GM15510 (cell line): ENCODE measurements around the gene PHLDA3.

Experiments used
- POLR2A ChIP-seq: IDR thresholded peaks from 3 replicates; pipeline ENCODE4 v1.6.1; 2011; ENCODE audit warnings: borderline replicate concordance; ENCODE audit not compliant: insufficient read length; ENCODE audit errors: extremely low read depth

PHLDA3 gene

GRCh38 chr1:201497935-201498509, 29.0 kb upstream of the PHLDA3 start:
- TF ChIP-seq POLR2A = no peak

GRCh38 chr1:201496296-201496690, 27.3 kb upstream of the PHLDA3 start:
- TF ChIP-seq POLR2A = no peak

- no peak for TF ChIP-seq POLR2A
Observed at GRCh38 chr1:201495551-201496295, 26.7 kb upstream of the PHLDA3 start.

- no peak for TF ChIP-seq POLR2A
Observed at GRCh38 chr1:201493757-201494617, 25.0 kb upstream of the PHLDA3 start.

- TF ChIP-seq POLR2A = no peak
Observed at GRCh38 chr1:201491896-201492511, 23.0 kb upstream of the PHLDA3 start.

GRCh38 chr1:201490708-201491131, 21.7 kb upstream of the PHLDA3 start:
- TF ChIP-seq POLR2A = no peak

- TF ChIP-seq POLR2A = no peak
Observed at GRCh38 chr1:201489643-201490261, 20.8 kb upstream of the PHLDA3 start.

GRCh38 chr1:201488830-201489589, 20.0 kb upstream of the PHLDA3 start:
- TF ChIP-seq POLR2A = no peak

- TF ChIP-seq POLR2A = no peak
Observed at GRCh38 chr1:201487742-201488141, 18.8 kb upstream of the PHLDA3 start.

- no peak for TF ChIP-seq POLR2A
Observed at GRCh38 chr1:201486187-201486586, 17.2 kb upstream of the PHLDA3 start.

GRCh38 chr1:201485184-201485774, 16.3 kb upstream of the PHLDA3 start:
- no peak for TF ChIP-seq POLR2A

GRCh38 chr1:201483373-201483949, 14.5 kb upstream of the PHLDA3 start:
- no peak for TF ChIP-seq POLR2A

- no peak for TF ChIP-seq POLR2A
Observed at GRCh38 chr1:201482755-201483154, 13.8 kb upstream of the PHLDA3 start.
